ENCODE results near the gene ASIC5.
"Not testable (repeated sequence)": the region's sequence is repeated elsewhere in the genome, so short reads cannot be mapped to it uniquely, and the experiment has no call there.

The ASIC5 gene

DNA sequence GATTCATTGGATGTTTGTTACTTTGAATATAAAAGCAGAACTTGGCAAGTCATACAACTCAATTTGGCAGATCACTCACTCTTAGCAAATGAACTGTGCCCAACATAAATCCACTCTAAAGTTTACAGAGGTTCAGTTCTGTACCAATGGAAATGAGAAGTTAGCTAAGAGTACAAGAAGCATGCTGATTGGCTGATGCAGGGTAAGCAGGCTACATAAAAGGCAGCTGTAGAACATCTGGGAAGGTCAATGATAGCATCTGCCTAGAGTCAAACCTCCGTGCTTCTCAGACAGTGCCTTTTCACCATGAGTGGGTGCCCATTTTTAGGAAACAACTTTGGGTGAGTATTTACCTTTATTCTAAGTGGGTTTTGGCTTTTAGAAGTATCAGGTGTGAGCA lies 37.4 kb upstream of the ASIC5 start, which contains the start of gene TDO2:
TDO2 (plus strand) TSS at position 244 of the 400 bp plus-strand sequence; CDS start at position 307, 63 bp downstream.
- H3K9me3 ChIP-seq (replicated peaks in 1 of 11): peaks cover under 1 to 7% (median 2%) of the 10 kb centered on the region in 11 experiments; a peak in 13 of 22 replicates
- peaks cover 4 to 45% (median 9%) of the 10 kb centered on the region in 10 experiments; a peak in 16 of 20 replicates for H3K4me1 ChIP-seq
- no peaks in the 10 kb centered on the region for H4K20me1 ChIP-seq
- no peak within 1 kb of the TSS for H3K9ac ChIP-seq
- 0 out of 22 replicates have a peak within 1 kb of the TSS, but pooled peaks of 1 of the 11 experiments have one; percentile 18 for H3K4me2 ChIP-seq
- H3K36me3 ChIP-seq: no peaks in the 10 kb centered on the region
- H3K27ac ChIP-seq: no peak within 1 kb of the TSS
- H3K4me3 ChIP-seq: peak within 1 kb of the TSS in 2 of 10 experiments; percentile 2 to 8; a peak in 1 of 20 replicates
- no peaks in the 10 kb centered on the region for H3K27me3 ChIP-seq
- no peak for TF ChIP-seq Cebpa-rat (IDR thresholded peaks at IDR 0.05)

DNA sequence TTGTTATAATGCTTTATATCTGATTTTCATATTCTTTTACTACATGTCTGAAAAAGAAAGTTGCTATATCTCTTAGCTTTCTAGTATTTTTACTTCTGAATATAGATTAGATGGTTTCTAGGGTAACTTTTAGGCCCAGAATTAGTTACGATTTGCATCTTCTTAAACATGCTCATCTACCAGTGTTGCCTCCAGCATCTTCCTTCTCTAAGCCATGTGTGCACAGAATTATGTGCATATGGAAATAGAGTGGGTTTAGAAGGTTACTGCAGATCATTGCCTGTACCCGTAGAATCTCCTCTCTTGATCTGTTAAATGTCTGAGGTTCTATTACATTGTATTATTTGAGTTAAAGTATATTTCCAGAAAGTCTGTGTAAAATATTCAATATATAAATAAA lies 34.9 kb upstream of the ASIC5 start:
- H3K27ac ChIP-seq: peak overlapping the region in 2 of 11 experiments; percentile 34 to 44; a peak in 2 of 22 replicates
- no peaks in the 10 kb centered on the region for H3K27me3 ChIP-seq
- H3K4me2 ChIP-seq: peak overlapping the region in 2 of 11 experiments; percentile 68 to 71; a peak in 4 of 22 replicates
- TF ChIP-seq Cebpa-rat (IDR thresholded peaks at IDR 0.05): no peak
- H4K20me1 ChIP-seq: no peaks in the 10 kb centered on the region
- H3K9ac ChIP-seq: no peak overlapping the region
- H3K4me3 ChIP-seq: no peak overlapping the region
- peaks cover 7 to 22% (median 11%) of the 10 kb centered on the region in 11 experiments; a peak in 18 of 22 replicates for H3K9me3 ChIP-seq (replicated peaks in 1 of 11)
- H3K4me1 ChIP-seq: peaks cover 0 to 30% (median 0%) of the 10 kb centered on the region in 10 experiments; a peak in 6 of 20 replicates
- H3K36me3 ChIP-seq: no peaks in the 10 kb centered on the region

DNA sequence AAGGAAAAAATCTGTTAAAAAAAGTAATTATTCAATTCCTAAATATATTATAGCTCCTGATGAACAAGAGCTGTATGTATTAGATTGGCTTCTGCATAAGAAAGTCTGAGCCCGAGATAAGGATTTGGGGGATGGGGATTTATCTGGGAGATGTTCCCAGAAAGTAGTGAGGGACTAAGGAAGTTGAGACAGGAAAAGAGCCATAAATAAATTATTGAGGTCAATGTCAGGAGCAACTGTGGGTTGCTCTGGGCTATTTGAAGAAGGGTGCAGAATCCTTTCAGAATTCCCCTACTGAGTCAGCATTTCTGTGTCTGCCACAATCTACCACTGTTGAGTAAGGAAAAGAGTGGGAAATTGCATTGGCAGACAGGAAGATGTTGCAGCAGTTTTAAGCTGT lies 34.3 kb upstream of the ASIC5 start:
- Histone ChIP-seq H4K20me1 (no peaks in the 10 kb centered on the region), H3K9me3 (replicated peaks in 1 of 11) (peaks cover 7 to 22% (median 11%) of the 10 kb centered on the region in 11 experiments; a peak in 18 of 22 replicates), H3K9ac (no peak overlapping the region), H3K36me3 (no peaks in the 10 kb centered on the region), H3K4me2 (peak overlapping the region in 3 of 11 experiments; percentile 52 to 71 (median 68); a peak in 6 of 22 replicates), H3K27me3 (no peaks in the 10 kb centered on the region), H3K4me1 (peaks cover 0 to 30% (median 0%) of the 10 kb centered on the region in 10 experiments; a peak in 6 of 20 replicates), H3K4me3 (no peak overlapping the region), H3K27ac (peak overlapping the region in 2 of 11 experiments; percentile 34 to 44; a peak in 2 of 22 replicates)
- TF ChIP-seq Cebpa-rat (IDR thresholded peaks at IDR 0.05): no peak

DNA sequence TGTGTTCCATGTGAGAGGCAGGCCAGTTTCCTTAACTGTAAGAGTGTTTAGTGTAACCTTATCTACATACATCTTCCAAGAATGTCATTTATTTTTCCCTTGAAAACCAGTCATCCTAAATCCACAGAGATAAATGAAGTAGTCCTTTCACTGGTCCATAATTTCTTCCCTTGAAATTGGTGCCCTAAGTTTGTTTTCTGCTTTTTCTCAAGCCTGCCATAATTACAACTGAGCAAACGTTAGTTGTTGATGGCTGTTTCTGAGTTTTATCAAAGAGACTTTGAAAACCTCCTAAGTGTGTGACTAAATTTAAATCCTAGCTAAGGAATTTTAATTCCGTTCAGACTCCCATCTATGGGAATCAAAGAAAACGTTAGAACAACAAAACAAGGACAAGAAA lies 33.8 kb upstream of the ASIC5 start:
- Histone ChIP-seq H3K27ac (peak overlapping the region in 1 of 11 experiments; percentile 34; a peak in 1 of 22 replicates), H3K4me1 (peaks cover 0 to 30% (median 0%) of the 10 kb centered on the region in 10 experiments; a peak in 6 of 20 replicates), H3K4me3 (no peak overlapping the region), H3K4me2 (peak overlapping the region in 3 of 11 experiments; percentile 52 to 71 (median 68); a peak in 4 of 22 replicates), H3K9me3 (replicated peaks in 1 of 11) (peaks cover 7 to 22% (median 11%) of the 10 kb centered on the region in 11 experiments; a peak in 18 of 22 replicates), H3K27me3 (no peaks in the 10 kb centered on the region), H4K20me1 (no peaks in the 10 kb centered on the region), H3K9ac (no peak overlapping the region), H3K36me3 (no peaks in the 10 kb centered on the region)
- TF ChIP-seq Cebpa-rat (IDR thresholded peaks at IDR 0.05): no peak

- H4K20me1 ChIP-seq, H3K27ac ChIP-seq, H3K4me3 ChIP-seq, H3K9ac ChIP-seq, H3K36me3 ChIP-seq, H3K27me3 ChIP-seq: not testable (repeated sequence)
- peak overlapping the region in 2 of 11 experiments; percentile 1 to 48; a peak in 3 of 22 replicates for H3K4me2 ChIP-seq
- peaks cover 7 to 22% (median 11%) of the 10 kb centered on the region in 11 experiments; a peak in 18 of 22 replicates for H3K9me3 ChIP-seq (replicated peaks in 1 of 11)
- H3K4me1 ChIP-seq: peaks cover 0 to 30% (median 0%) of the 10 kb centered on the region in 10 experiments; a peak in 6 of 20 replicates
Observed at GRCh38 chr4:155898371-155898770, 32.3 kb upstream of the ASIC5 start.

GRCh38 chr4:155891058-155891457 lies 25.0 kb upstream of the ASIC5 start:
- no peak for TF ChIP-seq Cebpa-rat (IDR thresholded peaks at IDR 0.05)
- Histone ChIP-seq H3K36me3 (no peaks in the 10 kb centered on the region), H3K4me3 (no peak overlapping the region), H3K27me3 (no peaks in the 10 kb centered on the region), H3K4me2 (no peak overlapping the region), H4K20me1 (no peaks in the 10 kb centered on the region), H3K27ac (no peak overlapping the region), H3K9me3 (replicated peaks in 1 of 11) (peaks cover 0 to 19% (median 0%) of the 10 kb centered on the region in 11 experiments; a peak in 3 of 22 replicates), H3K9ac (no peak overlapping the region), H3K4me1 (0 out of 20 replicates have a peak, but pooled peaks cover 0 to 9% (median 0%) of the 10 kb centered on the region in 10 experiments)

GRCh38 chr4:155889946-155890345 lies 23.9 kb upstream of the ASIC5 start:
- TF ChIP-seq Cebpa-rat (IDR thresholded peaks at IDR 0.05): no peak
- Histone ChIP-seq H3K9ac (no peak overlapping the region), H3K4me2 (no peak overlapping the region; a peak in 1 of 22 replicates), H3K27me3 (no peaks in the 10 kb centered on the region), H4K20me1 (no peaks in the 10 kb centered on the region), H3K4me3 (no peak overlapping the region), H3K4me1 (0 out of 20 replicates have a peak, but pooled peaks cover 0 to 9% (median 0%) of the 10 kb centered on the region in 10 experiments), H3K36me3 (no peaks in the 10 kb centered on the region), H3K27ac (peak overlapping the region in 3 of 11 experiments; percentile 11 to 50 (median 36); a peak in 3 of 22 replicates), H3K9me3 (replicated peaks in 1 of 11) (peaks cover 0 to 19% (median 0%) of the 10 kb centered on the region in 11 experiments; a peak in 3 of 22 replicates)

- TF ChIP-seq Cebpa-rat (IDR thresholded peaks at IDR 0.05): no peak
Observed at GRCh38 chr4:155889031-155889793, 23.1 kb upstream of the ASIC5 start.

More at GRCh38 chr4:155889031-155889793, 23.1 kb upstream of the ASIC5 start:
- no peaks in the 10 kb centered on the region for H3K27me3 ChIP-seq
- H3K9me3 ChIP-seq (replicated peaks in 1 of 11): peaks cover 0 to 19% (median 0%) of the 10 kb centered on the region in 11 experiments; a peak in 3 of 22 replicates
- no peaks in the 10 kb centered on the region for H4K20me1 ChIP-seq
- no peak overlapping the region for H3K9ac ChIP-seq
- H3K4me2 ChIP-seq: peak overlapping the region in 2 of 11 experiments; percentile 7 to 21; a peak in 2 of 22 replicates
- H3K36me3 ChIP-seq: no peaks in the 10 kb centered on the region
- peak overlapping the region in 3 of 11 experiments; percentile 4 to 57 (median 40); a peak in 4 of 22 replicates for H3K27ac ChIP-seq
- H3K4me3 ChIP-seq: no peak overlapping the region
- H3K4me1 ChIP-seq: 0 out of 20 replicates have a peak, but pooled peaks cover 0 to 9% (median 0%) of the 10 kb centered on the region in 10 experiments
